ENCODE measurements around the gene ARL5A. TPM values are rescaled to one million over a fixed set of nuclear protein-coding genes. Genes with fewer than 3 reads are reported as not detected.

The ARL5A gene
- total and polyA plus RNA-seq, 2 donors (not counting 3 experiments of a cell fraction or from before 2014, with no cell fraction given): 25.8 to 73.2 TPM

- Histone ChIP-seq H3K9me3 (replicated peaks; ENCODE audit: control insufficient read depth, insufficient read depth, low read length) (no peaks in the 10 kb centered on the region), H3K27ac (ENCODE audit: insufficient read depth, low read depth, low read length) (no peak overlapping the region), H3K9ac (replicated peaks; ENCODE audit: extremely low read depth, insufficient read depth, low read length) (no peak overlapping the region), H3K79me2 (ENCODE audit: control insufficient read depth, insufficient read depth, low read length) (no peaks in the 10 kb centered on the region), H3K4me2 (ENCODE audit: insufficient read depth, low read length) (no peak overlapping the region), H3K4me3 (replicated peaks in 1 of 3; ENCODE audit: insufficient read depth in 1 of 3, low read depth in 1 of 3, low read length in 3 of 3) (no peak overlapping the region), H4K20me1 (replicated peaks; ENCODE audit: control insufficient read depth, extremely low read depth, insufficient read depth, low read length) (no peaks in the 10 kb centered on the region), H3K36me3 (ENCODE audit: control insufficient read depth in 2 of 2, extremely low read depth in 1 of 2, insufficient read depth in 2 of 2, low read length in 2 of 2) (peaks cover 0 to 3% of the 10 kb centered on the region in 2 experiments), H3K27me3 (ENCODE audit: control insufficient read depth in 2 of 2, insufficient read depth in 2 of 2, low read length in 2 of 2) (no peaks in the 10 kb centered on the region), H3K9me1 (replicated peaks; ENCODE audit: control insufficient read depth, extremely low read depth, insufficient read depth, low read length) (no peaks in the 10 kb centered on the region), H3K4me1 (ENCODE audit: control insufficient read depth, extremely low read depth, insufficient read depth, low read length) (peaks cover 17% of the 10 kb centered on the region), H2AFZ (ENCODE audit: low read depth, low read length) (no peak overlapping the region)
- ChIA-PET CTCF (no interaction called here), POLR2A (no interaction called here)
- dilution Hi-C loops (cut with MboI; ENCODE audit: extremely low pct_ligation_motif_present, low sequenced_read_pairs) (no loop called here), intact Hi-C loops (cut with micrococcal nuclease) (loop anchor here (5.0 kb wide), 1 partner anchor 269 kb away; no protein-coding TSS in a partner anchor)
- no TSS peak for BruUV-seq (replicated peaks)
- DNase-seq (ENCODE audit: low read depth, low spot score) (no peak), FAIRE-seq (no peak)
- no peak for TF ChIP-seq CTCF (IDR thresholded peaks at IDR 0.05; ENCODE audit: extremely low read depth in 1 of 2, insufficient read depth in 1 of 2, low read depth in 1 of 2, low read length in 2 of 2)
- TF ChIP-seq MAX (IDR thresholded peaks at IDR 0.05; ENCODE audit: insufficient read depth, insufficient read length): no peak
- no peak for TF ChIP-seq MYC (IDR thresholded peaks at IDR 0.05; ENCODE audit: low read depth, low read length)
- no peak for TF ChIP-seq FOS (IDR thresholded peaks at IDR 0.05; ENCODE audit: borderline replicate concordance, insufficient read depth, low read length)
- TF ChIP-seq JUN (IDR thresholded peaks at IDR 0.05; ENCODE audit: borderline replicate concordance, insufficient read depth, insufficient read length, low read depth): no peak
- no peak for TF ChIP-seq GATA2 (IDR thresholded peaks at IDR 0.05; ENCODE audit: insufficient read depth, insufficient read length, low read depth, low read length)
- TF ChIP-seq EZH2 (IDR thresholded peaks at IDR 0.05; ENCODE audit: borderline replicate concordance, low read depth, low read length, severe bottlenecking): no peak
- no peak for TF ChIP-seq POLR2A (IDR thresholded peaks at IDR 0.05; ENCODE audit: low read depth, low read length)
These were observed 56.4 kb downstream of the ARL5A start for GRCh38 chr2:151771599-151772358.
